22Rv1 (cell line): Measurements from ENCODE around the gene SLC38A10.
A peak's percentile ranks its signal among the peaks of the same experiment; 100 is the strongest.

Experiments
- H3K27ac ChIP-seq: fragments of 450-650 bp; 2 replicates; pipeline ENCODE4 v1.5.1; 2017
- CTCF ChIP-seq: fragments of 450-650 bp; IDR thresholded peaks from 2 replicates; pipeline ENCODE4 v1.5.1; 2017; ENCODE audit warnings: mild to moderate bottlenecking
- ZFX ChIP-seq: fragments of 450-650 bp; IDR thresholded peaks from 2 replicates; pipeline ENCODE4 v1.6.1; 2017; ENCODE audit warnings: antibody characterized with exemption, borderline replicate concordance

Gene SLC38A10

GRCh38 chr17:81295031-81295675, at the start of gene SLC38A10:
SLC38A10 (minus strand) TSS chr17:81295307; CDS start chr17:81294921, 386 bp downstream.
- peak within 1 kb of the TSS; percentile 88 for H3K27ac ChIP-seq
- no peak for TF ChIP-seq CTCF
- no peak for TF ChIP-seq ZFX

- TF ChIP-seq CTCF (no peak), ZFX (no peak)
- peak overlapping the region; percentile 99 for H3K27ac ChIP-seq
Measured at GRCh38 chr17:81342269-81343070, 47.4 kb upstream of the SLC38A10 start.

GRCh38 chr17:81341516-81342268, 46.6 kb upstream of the SLC38A10 start:
- TF ChIP-seq CTCF (no peak), ZFX (no peak)
- H3K27ac ChIP-seq: peak overlapping the region; percentile 99

GRCh38 chr17:81340607-81341515, 45.8 kb upstream of the SLC38A10 start:
- peak overlapping the region; percentile 99 for H3K27ac ChIP-seq

GRCh38 chr17:81339534-81340296, 44.6 kb upstream of the SLC38A10 start:
- TF ChIP-seq CTCF: no peak
- TF ChIP-seq ZFX: no peak
- peak overlapping the region; percentile 99 for H3K27ac ChIP-seq

More at GRCh38 chr17:81340607-81341515, 45.8 kb upstream of the SLC38A10 start:
- TF ChIP-seq CTCF (no peak), ZFX (no peak)

GRCh38 chr17:81339191-81339533, 44.1 kb upstream of the SLC38A10 start:
- peak overlapping the region; percentile 99 for H3K27ac ChIP-seq
- TF ChIP-seq CTCF: no peak
- TF ChIP-seq ZFX: no peak
